Vagina (tissue), 2 donors: ENCODE data around the gene PTPN2.

ENCODE experiments used
- POLR2A ChIP-seq, 2 donors: fragments of 450-650 bp; IDR thresholded peaks; one replicate each; pipeline ENCODE4 v1.6.1; 2017; ENCODE audit warnings: antibody characterized with exemption in 2 of 2, mild to moderate bottlenecking in 2 of 2, moderate library complexity in 2 of 2
- TF ChIP-seq, protein P1 (sequence below), 3 experiments: fragments of 450-650 bp in 2 of 3; fragments of 200-600 bp in 1 of 3; sonication (generic) in 1 of 3; IDR thresholded peaks; one replicate each; pipeline ENCODE4 v1.5.1; 2017 to 2019; ENCODE audit warnings: antibody characterized with exemption in 3 of 3, mild to moderate bottlenecking in 2 of 3, moderate library complexity in 2 of 3

DNA sequence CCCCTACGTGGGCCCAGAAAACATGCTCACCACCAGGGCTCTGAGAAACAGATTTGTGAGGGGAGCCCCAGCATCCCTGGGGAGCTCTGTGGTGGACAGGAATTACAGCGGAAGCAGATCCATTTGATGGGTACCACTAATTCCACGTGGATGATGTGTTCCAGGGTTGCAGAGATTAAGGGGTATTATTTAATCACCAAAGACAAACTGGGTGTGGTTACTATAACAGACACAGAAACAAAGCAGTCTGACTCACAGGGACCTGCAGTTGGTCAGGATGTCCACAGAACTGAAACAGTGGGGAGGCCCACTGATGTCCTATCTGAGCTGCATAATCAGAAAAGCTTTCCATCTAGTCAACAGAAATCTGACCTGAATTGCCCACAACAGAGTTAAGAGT is 115.4 kb downstream of the PTPN2 start:
- TF ChIP-seq, protein P1, sequence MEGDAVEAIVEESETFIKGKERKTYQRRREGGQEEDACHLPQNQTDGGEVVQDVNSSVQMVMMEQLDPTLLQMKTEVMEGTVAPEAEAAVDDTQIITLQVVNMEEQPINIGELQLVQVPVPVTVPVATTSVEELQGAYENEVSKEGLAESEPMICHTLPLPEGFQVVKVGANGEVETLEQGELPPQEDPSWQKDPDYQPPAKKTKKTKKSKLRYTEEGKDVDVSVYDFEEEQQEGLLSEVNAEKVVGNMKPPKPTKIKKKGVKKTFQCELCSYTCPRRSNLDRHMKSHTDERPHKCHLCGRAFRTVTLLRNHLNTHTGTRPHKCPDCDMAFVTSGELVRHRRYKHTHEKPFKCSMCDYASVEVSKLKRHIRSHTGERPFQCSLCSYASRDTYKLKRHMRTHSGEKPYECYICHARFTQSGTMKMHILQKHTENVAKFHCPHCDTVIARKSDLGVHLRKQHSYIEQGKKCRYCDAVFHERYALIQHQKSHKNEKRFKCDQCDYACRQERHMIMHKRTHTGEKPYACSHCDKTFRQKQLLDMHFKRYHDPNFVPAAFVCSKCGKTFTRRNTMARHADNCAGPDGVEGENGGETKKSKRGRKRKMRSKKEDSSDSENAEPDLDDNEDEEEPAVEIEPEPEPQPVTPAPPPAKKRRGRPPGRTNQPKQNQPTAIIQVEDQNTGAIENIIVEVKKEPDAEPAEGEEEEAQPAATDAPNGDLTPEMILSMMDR (IDR thresholded peaks at IDR 0.05) = no peak
- no peak for TF ChIP-seq POLR2A (IDR thresholded peaks at IDR 0.05)
